Measurements from ENCODE around the gene PPM1H. TPM values are rescaled to one million over a fixed set of nuclear protein-coding genes. Genes with fewer than 3 reads are reported as not detected.

Gene PPM1H
- total and polyA plus RNA-seq, 10 of the 15 experiments (the other 5 are each of a cell fraction or from before 2014, with no cell fraction given), result 0.11 to 0.83 (median 0.49) TPM

DNA sequence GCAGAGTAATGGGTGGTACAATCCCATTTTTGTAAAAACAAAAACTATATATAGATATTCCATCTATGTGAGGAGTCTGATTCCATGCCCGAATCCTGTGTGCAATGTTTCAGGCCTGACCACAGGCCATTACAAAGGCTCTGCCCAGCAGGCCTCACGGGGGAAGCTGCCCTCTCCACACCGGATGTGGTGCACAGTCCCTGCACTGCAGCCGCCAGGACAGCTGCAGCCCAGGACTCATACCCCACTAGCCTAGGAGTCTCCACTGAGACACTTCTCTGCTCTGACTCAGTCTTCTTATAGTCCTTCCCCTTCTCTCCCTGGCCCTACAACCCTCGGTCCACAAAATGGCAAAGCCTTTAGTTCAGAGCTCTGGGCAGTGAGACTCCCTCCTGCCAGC lies 190.4 kb downstream of the PPM1H start (continued):
- TF ChIP-seq, protein P1, sequence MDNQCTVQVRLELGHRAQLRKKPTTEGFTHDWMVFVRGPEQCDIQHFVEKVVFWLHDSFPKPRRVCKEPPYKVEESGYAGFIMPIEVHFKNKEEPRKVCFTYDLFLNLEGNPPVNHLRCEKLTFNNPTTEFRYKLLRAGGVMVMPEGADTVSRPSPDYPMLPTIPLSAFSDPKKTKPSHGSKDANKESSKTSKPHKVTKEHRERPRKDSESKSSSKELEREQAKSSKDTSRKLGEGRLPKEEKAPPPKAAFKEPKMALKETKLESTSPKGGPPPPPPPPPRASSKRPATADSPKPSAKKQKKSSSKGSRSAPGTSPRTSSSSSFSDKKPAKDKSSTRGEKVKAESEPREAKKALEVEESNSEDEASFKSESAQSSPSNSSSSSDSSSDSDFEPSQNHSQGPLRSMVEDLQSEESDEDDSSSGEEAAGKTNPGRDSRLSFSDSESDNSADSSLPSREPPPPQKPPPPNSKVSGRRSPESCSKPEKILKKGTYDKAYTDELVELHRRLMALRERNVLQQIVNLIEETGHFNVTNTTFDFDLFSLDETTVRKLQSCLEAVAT (IDR thresholded peaks at IDR 0.05), result no peak
- 0 out of 2 replicates have a peak, but pooled peaks have one; percentile 19 for TF ChIP-seq GABPA (IDR thresholded peaks at IDR 0.05; ENCODE audit: low read depth)
- no peak for TF ChIP-seq SRF (IDR thresholded peaks at IDR 0.05; ENCODE audit: low read depth in 2 of 2, low read length in 2 of 2)
- 0 out of 2 replicates have a peak, but pooled peaks have one; percentile 30 for TF ChIP-seq IKZF1 (conservative IDR thresholded peaks at IDR 0.05)
- peak; percentile 51; the same call in 1 of the 2 replicates for TF ChIP-seq TCF3 (IDR thresholded peaks at IDR 0.05; ENCODE audit: borderline replicate concordance, insufficient read depth, low read depth, low read length)
- peak in 1 of 2 experiments; percentile 11; a peak in 1 of 4 replicates for TF ChIP-seq IKZF2 (IDR thresholded peaks at IDR 0.05)
- TF ChIP-seq, protein P2, sequence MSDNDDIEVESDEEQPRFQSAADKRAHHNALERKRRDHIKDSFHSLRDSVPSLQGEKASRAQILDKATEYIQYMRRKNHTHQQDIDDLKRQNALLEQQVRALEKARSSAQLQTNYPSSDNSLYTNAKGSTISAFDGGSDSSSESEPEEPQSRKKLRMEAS (IDR thresholded peaks at IDR 0.05; ENCODE audit: low read depth, low read length), result no peak
- TF ChIP-seq EP300 (IDR thresholded peaks at IDR 0.05; ENCODE audit: borderline replicate concordance in 1 of 2, control insufficient read depth in 1 of 2, low read depth in 2 of 2, low read length in 2 of 2), result no peak
- TF ChIP-seq RFX5 (IDR thresholded peaks at IDR 0.05; ENCODE audit: low read depth, low read length), result no peak
- no peak for TF ChIP-seq EGR1 (IDR thresholded peaks at IDR 0.05; ENCODE audit: borderline replicate concordance in 1 of 2, low read depth in 2 of 2, low read length in 2 of 2)
- TF ChIP-seq JUND (IDR thresholded peaks at IDR 0.05; ENCODE audit: low read depth, low read length), result no peak
- TF ChIP-seq ATF7 (IDR thresholded peaks at IDR 0.05; ENCODE audit: low read depth), result no peak
- TF ChIP-seq NFXL1 (IDR thresholded peaks at IDR 0.05; ENCODE audit: borderline replicate concordance), result no peak
- peak; percentile 76 for TF ChIP-seq RUNX3 (IDR thresholded peaks at IDR 0.05; ENCODE audit: low read length)

Measured in GM12878 (cell line).